ENCODE measurements around the gene SPPL2B. TPM values are rescaled to one million over a fixed set of nuclear protein-coding genes. Genes with fewer than 3 reads are reported as not detected.

The SPPL2B gene
- total and polyA plus RNA-seq, 8 donors: 36.4 to 226 (median 52.8) TPM

DNA sequence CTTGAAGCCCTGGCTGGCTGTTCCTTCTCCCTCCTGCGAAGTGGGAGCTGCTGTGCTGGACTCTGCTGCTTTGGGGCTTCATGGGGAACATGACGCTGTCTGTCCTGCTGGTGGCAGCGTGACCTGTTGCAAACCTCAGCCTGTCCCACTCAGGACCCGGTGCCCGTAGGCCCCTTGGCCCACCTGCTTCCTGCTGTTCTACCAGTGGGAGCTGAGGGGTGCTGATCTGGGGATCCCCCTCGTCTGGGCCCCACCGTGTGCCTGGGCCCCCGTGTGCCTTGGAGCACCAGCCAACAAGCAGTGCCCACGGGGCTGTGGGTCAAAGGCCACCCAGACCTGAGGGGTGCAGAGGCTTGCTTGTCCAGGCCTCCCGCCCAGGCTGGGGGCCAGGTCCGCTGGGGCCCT lies 5.3 kb downstream of the SPPL2B start:
- Histone ChIP-seq H3K9me3 (no peaks in the 10 kb centered on the region), H3K27ac (peak overlapping the region; percentile 45 to 79 (median 66)), H3K4me1 (peaks cover 25 to 45% (median 32%) of the 10 kb centered on the region in 3 donors), H3K36me3 (no peaks in the 10 kb centered on the region), H3K4me3 (peak overlapping the region in 1 of 4 donors; percentile 6), H3K27me3 (no peaks in the 10 kb centered on the region)
- DNase-seq (peak in 2 of 6 donors; percentile 25 to 65), ATAC-seq (peak in 1 of 4 donors; percentile 2), FAIRE-seq (no peak)
- WGBS, 2 donors: 46 to 53% methylated on average over 11 of the region's 11 CpGs
- intact Hi-C loops (cut with DNase I): no loop called here
- TF ChIP-seq, protein P1, sequence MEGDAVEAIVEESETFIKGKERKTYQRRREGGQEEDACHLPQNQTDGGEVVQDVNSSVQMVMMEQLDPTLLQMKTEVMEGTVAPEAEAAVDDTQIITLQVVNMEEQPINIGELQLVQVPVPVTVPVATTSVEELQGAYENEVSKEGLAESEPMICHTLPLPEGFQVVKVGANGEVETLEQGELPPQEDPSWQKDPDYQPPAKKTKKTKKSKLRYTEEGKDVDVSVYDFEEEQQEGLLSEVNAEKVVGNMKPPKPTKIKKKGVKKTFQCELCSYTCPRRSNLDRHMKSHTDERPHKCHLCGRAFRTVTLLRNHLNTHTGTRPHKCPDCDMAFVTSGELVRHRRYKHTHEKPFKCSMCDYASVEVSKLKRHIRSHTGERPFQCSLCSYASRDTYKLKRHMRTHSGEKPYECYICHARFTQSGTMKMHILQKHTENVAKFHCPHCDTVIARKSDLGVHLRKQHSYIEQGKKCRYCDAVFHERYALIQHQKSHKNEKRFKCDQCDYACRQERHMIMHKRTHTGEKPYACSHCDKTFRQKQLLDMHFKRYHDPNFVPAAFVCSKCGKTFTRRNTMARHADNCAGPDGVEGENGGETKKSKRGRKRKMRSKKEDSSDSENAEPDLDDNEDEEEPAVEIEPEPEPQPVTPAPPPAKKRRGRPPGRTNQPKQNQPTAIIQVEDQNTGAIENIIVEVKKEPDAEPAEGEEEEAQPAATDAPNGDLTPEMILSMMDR (IDR thresholded peaks at IDR 0.05): no peak

DNA sequence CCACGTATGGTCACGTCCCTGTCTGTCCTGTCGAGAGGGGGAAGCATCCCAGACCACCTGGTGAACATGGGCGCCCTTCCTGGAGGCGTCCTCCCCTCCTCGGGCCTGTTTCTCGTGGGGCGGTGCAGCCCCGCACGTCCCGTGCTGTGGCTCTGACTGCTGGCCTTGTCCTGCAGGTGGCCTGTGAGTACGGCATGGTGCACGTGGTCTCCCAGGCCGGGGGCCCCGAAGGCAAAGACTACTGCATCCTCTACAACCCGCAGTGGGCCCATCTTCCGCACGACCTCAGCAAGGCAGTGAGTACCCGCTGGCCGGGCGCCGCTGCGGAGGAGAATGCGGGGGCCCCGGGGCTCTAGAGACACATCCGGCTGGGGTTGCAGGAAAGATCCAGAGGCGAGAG lies 5.9 kb downstream of the SPPL2B start:
- intact Hi-C loops (cut with DNase I): no loop called here
- ATAC-seq (no peak), FAIRE-seq (no peak), DNase-seq (peak in 1 of 6 donors; percentile 78)
- TF ChIP-seq, protein P1 (IDR thresholded peaks at IDR 0.05): no peak
- Histone ChIP-seq H3K36me3 (no peaks in the 10 kb centered on the region), H3K9me3 (no peaks in the 10 kb centered on the region), H3K27ac (no peak overlapping the region), H3K27me3 (no peaks in the 10 kb centered on the region), H3K4me1 (peaks cover 21 to 41% (median 32%) of the 10 kb centered on the region in 3 donors), H3K4me3 (no peak overlapping the region)
- 89% methylated on average over 27 of the region's 27 CpGs for WGBS, 2 donors

DNA sequence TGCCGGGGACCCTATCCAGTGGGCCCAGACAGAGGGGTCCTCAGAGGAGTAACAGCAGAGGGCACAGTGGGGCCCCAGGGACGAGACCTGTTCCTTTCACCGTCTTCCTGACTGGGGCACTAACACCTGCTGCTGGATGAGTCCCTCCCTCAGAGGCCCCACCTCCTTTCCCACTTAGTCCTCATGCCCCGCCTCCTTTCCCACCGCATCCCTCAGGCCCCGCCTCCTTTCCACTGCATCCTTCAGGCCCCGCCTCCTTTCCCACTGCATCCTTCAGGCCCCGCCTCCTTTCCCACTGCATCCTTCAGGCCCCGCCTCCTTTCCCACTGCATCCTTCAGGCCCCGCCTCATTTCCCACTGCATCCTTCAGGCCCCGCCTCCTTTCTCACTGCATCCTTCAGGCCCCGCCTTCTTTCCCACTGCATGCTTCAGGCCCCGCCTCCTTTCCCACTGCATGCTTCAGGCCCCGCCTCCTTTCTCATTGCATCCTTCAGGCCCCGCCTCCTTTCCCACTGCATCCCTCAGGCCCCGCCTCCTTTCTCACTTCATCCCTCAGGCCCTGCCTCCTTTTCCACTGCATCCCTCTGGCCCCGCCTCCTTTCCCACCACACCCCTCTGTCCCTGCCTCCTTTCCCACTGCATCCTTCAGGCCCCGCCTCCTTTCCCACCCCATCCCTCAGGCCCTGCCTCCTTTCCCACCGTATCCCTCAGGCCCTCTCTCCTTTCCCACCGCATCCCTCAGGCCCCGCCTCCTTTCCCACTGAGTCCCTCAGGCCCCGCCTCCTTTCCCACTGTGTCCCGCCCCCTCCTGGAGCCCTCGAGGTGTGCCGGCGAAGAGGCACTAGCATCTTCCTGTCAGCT lies 6.7 kb downstream of the SPPL2B start:
- intact Hi-C loops (cut with DNase I): no loop called here
- no peaks in the 10 kb centered on the region for H3K27me3 ChIP-seq
- H3K9me3 ChIP-seq: no peaks in the 10 kb centered on the region
- no peak overlapping the region for H3K4me3 ChIP-seq
- ATAC-seq: no peak
- peaks cover 0 to 5% (median 0%) of the 10 kb centered on the region in 3 donors for H3K36me3 ChIP-seq
- peak in 1 of 6 donors; percentile 49 for DNase-seq
- peaks cover 18 to 34% (median 32%) of the 10 kb centered on the region in 3 donors for H3K4me1 ChIP-seq
- 92 to 95% methylated on average over 22 to 26 of the region's 26 CpGs for WGBS, 2 donors
- no peak overlapping the region for H3K27ac ChIP-seq
- FAIRE-seq: no peak
- TF ChIP-seq, protein P1 (IDR thresholded peaks at IDR 0.05): no peak

DNA sequence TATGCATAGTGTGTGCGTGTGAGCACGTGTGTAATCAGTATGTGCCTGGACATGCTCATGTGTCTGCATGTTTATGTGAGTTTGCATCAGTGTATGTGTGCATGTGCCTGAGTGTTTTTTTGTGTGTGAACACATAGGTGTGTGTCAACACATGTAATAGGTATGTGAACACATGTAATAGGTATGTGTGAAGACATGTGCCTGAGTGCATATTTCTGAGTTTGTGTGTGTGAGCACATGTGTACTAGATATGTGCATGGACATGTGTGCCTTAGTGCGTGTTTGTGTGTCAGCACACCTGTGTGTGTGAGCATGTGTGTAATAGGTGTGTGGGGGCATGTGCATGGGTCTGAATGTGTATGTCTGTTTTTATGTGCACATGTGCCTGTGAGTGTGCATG lies 7.4 kb downstream of the SPPL2B start:
- TF ChIP-seq, protein P1 (IDR thresholded peaks at IDR 0.05): no peak
- 66 to 96% methylated on average over 3 of the region's 3 CpGs for WGBS, 2 donors
- intact Hi-C loops (cut with DNase I): no loop called here
- Histone ChIP-seq H3K36me3 (peaks cover 0 to 5% (median 0%) of the 10 kb centered on the region in 3 donors), H3K27me3 (no peaks in the 10 kb centered on the region), H3K4me3 (no peak overlapping the region), H3K9me3 (no peaks in the 10 kb centered on the region), H3K4me1 (peaks cover 18 to 28% (median 27%) of the 10 kb centered on the region in 3 donors), H3K27ac (no peak overlapping the region)
- FAIRE-seq (no peak), ATAC-seq (no peak), DNase-seq (no peak)
